OCI-LY3 (cell line): Measurements from ENCODE around the gene TTLL11.
A peak's percentile ranks its signal among the peaks of the same experiment; 100 is the strongest.

ENCODE experiments used
- H2AFZ ChIP-seq: fragments of 200-600, 300-600 bp; shearing (Covaris generic); 2 replicates; pipeline ENCODE4 v1.6.0; 2014; ENCODE audit warnings: antibody characterized with exemption, low read depth, low read length
- H3K27ac ChIP-seq: fragments of 200-600, 300-600 bp; sonication (generic); 2 replicates; pipeline ENCODE4 v1.5.1; 2014; ENCODE audit warnings: mild to moderate bottlenecking, low read length, moderate library complexity, mixed read lengths
- H3K27me3 ChIP-seq: fragments of 200-600, 300-600 bp; sonication (generic); 2 replicates; pipeline ENCODE4 v1.6.1; 2014; ENCODE audit warnings: low read depth, low read length, mixed read lengths
- H3K36me3 ChIP-seq: fragments of 200-600, 300-600 bp; sonication (generic); replicated peaks from 2 replicates; pipeline ENCODE3; 2014; ENCODE audit warnings: low read depth, low read length, mixed read lengths
- H3K4me1 ChIP-seq: fragments of 300-600, 200-600 bp; sonication (generic); 2 replicates; pipeline ENCODE4 v1.6.1; 2014; ENCODE audit warnings: low read length, mixed read lengths
- H3K4me2 ChIP-seq: fragments of 200-600, 300-600 bp; sonication (generic); 2 replicates; pipeline ENCODE4 v1.6.1; 2014; ENCODE audit warnings: low read length, mixed read lengths
- H3K4me3 ChIP-seq: fragments of 300-600, 200-600 bp; sonication (generic); 2 replicates; pipeline ENCODE4 v1.5.1; 2014; ENCODE audit warnings: antibody characterized with exemption, mild to moderate bottlenecking, low read length, moderate library complexity
- H3K79me2 ChIP-seq: fragments of 300-600, 200-600 bp; shearing (Covaris generic); 2 replicates; pipeline ENCODE4 v1.6.1; 2014; ENCODE audit warnings: mild to moderate bottlenecking, low read length, mixed read lengths
- H3K9ac ChIP-seq: fragments of 300-600, 200-600 bp; shearing (Covaris generic); 2 replicates; pipeline ENCODE4 v1.6.0; 2014; ENCODE audit warnings: mild to moderate bottlenecking, low read length, moderate library complexity
- H3K9me3 ChIP-seq: fragments of 200-600, 300-600 bp; shearing (Covaris generic); 2 replicates; pipeline ENCODE4 v1.6.1; 2014; ENCODE audit warnings: low read length, mixed read lengths; ENCODE audit not compliant: insufficient read depth
- H4K20me1 ChIP-seq: fragments of 200-600, 300-600 bp; sonication (generic); 2 replicates; pipeline ENCODE4 v1.6.1; 2016; ENCODE audit warnings: low read length, mixed read lengths; ENCODE audit not compliant: insufficient read depth
- EZH2phosphoT487 ChIP-seq: fragments of 200-600 bp; shearing (Covaris generic); IDR thresholded peaks from 2 replicates; pipeline ENCODE4 v1.6.1; 2018; ENCODE audit warnings: antibody characterized with exemption, mixed run types, low read depth
- TF ChIP-seq, protein P1 (sequence below): fragments of 200-600, 300-600 bp; sonication (generic); IDR thresholded peaks from 2 replicates; pipeline ENCODE4 v1.5.1; 2014; ENCODE audit warnings: antibody characterized with exemption, low read length, low read depth

TTLL11 gene

DNA sequence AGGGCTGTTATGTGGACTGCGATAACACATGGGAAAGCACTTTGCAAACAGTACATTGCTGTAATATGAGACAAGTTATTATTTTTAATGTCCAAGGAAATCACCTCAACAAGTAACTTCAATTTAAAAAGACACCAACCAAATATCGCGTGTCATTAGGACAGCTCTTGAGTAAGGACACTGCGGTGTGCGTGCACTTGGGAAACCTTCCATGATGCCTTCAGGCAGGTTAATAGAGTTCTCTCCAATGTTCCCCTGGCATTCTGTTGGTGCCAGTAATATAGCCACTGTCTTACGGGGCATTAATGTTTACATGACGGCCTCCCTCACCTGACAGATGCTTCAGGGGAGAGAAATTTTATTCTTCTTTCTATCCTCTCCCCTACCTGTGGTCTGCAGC lies 42.9 kb downstream of the TTLL11 start:
- H3K4me2 ChIP-seq = no peak overlapping the region
- no peaks in the 10 kb centered on the region for H3K36me3 ChIP-seq

DNA sequence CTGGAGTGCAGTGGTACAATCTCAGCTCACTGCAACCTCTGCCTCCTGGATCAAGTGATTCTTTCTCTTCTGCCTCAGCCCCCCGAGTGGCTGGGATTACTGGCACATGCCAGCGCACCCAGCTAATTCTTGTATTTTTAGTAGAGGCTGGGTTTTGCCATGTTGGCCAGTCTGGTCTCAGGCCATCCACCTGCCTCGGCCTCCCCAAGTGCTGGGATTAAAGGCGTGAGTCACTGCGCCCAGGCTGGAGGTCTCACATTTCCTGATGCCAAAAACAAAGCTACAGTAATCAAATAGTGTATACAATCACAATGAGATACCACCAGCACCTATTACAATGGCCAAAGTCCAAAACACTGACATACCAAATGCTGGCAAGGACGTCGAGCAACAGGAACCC lies 51.1 kb downstream of the TTLL11 start:
- TF ChIP-seq, protein P1, sequence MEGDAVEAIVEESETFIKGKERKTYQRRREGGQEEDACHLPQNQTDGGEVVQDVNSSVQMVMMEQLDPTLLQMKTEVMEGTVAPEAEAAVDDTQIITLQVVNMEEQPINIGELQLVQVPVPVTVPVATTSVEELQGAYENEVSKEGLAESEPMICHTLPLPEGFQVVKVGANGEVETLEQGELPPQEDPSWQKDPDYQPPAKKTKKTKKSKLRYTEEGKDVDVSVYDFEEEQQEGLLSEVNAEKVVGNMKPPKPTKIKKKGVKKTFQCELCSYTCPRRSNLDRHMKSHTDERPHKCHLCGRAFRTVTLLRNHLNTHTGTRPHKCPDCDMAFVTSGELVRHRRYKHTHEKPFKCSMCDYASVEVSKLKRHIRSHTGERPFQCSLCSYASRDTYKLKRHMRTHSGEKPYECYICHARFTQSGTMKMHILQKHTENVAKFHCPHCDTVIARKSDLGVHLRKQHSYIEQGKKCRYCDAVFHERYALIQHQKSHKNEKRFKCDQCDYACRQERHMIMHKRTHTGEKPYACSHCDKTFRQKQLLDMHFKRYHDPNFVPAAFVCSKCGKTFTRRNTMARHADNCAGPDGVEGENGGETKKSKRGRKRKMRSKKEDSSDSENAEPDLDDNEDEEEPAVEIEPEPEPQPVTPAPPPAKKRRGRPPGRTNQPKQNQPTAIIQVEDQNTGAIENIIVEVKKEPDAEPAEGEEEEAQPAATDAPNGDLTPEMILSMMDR = no peak
- no peak for TF ChIP-seq EZH2phosphoT487
- Histone ChIP-seq H3K4me1 (peaks cover 10% of the 10 kb centered on the region), H3K4me3 (no peak overlapping the region), H2AFZ (no peak overlapping the region), H4K20me1 (peaks cover 4% of the 10 kb centered on the region; the same call in 1 of the 2 replicates), H3K36me3 (no peaks in the 10 kb centered on the region), H3K79me2 (no peaks in the 10 kb centered on the region), H3K27me3 (no peaks in the 10 kb centered on the region), H3K27ac (no peak overlapping the region), H3K9me3 (no peaks in the 10 kb centered on the region), H3K9ac (no peak overlapping the region), H3K4me2 (no peak overlapping the region)

More for the DNA sequence above, 42.9 kb downstream of the TTLL11 start:
- no peaks in the 10 kb centered on the region for H3K79me2 ChIP-seq
- peaks cover 4% of the 10 kb centered on the region; the same call in 1 of the 2 replicates for H4K20me1 ChIP-seq
- H2AFZ ChIP-seq = no peak overlapping the region
- H3K9me3 ChIP-seq = no peaks in the 10 kb centered on the region
- no peaks in the 10 kb centered on the region for H3K27me3 ChIP-seq
- no peak overlapping the region for H3K9ac ChIP-seq
- TF ChIP-seq, protein P1 = no peak
- no peak for TF ChIP-seq EZH2phosphoT487
- H3K4me1 ChIP-seq = no peaks in the 10 kb centered on the region
- no peak overlapping the region for H3K4me3 ChIP-seq
- H3K27ac ChIP-seq = no peak overlapping the region

- no peaks in the 10 kb centered on the region for H3K36me3 ChIP-seq
- no peaks in the 10 kb centered on the region for H4K20me1 ChIP-seq
- H3K27me3 ChIP-seq = no peaks in the 10 kb centered on the region
- H3K4me3 ChIP-seq = no peak overlapping the region
- H3K27ac ChIP-seq = no peak overlapping the region
- H3K4me2 ChIP-seq = peak overlapping the region; percentile 8; the same call in 1 of the 2 replicates
- no peaks in the 10 kb centered on the region for H3K9me3 ChIP-seq
- TF ChIP-seq, protein P1 = no peak
- TF ChIP-seq EZH2phosphoT487 = no peak
- H3K79me2 ChIP-seq = no peaks in the 10 kb centered on the region
- H3K9ac ChIP-seq = no peak overlapping the region
- no peak overlapping the region for H2AFZ ChIP-seq
- H3K4me1 ChIP-seq = peaks cover 10% of the 10 kb centered on the region
Observed at GRCh38 chr9:122040561-122041242, 52.4 kb downstream of the TTLL11 start.

DNA sequence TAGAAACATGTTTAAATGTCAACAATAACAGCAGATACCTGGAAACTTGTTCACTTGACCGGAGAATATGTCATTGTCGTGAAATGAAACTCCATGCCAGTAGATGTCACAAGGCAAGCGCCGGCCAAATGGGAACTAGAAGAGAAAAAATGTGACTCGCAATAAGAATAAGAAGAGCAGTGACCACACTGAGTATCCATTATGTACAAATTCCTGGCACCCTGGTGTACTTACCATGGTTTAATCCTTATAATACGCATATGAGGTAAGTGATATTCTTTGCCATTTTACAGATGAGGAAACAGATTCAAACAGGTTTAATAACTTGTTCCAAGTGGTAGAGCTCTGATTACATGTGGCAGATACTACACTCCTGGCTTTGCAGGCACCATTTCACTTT lies 53.9 kb downstream of the TTLL11 start:
- H2AFZ ChIP-seq = no peak overlapping the region
- H3K9ac ChIP-seq = no peak overlapping the region
- no peak overlapping the region for H3K4me3 ChIP-seq
- H4K20me1 ChIP-seq = no peaks in the 10 kb centered on the region
- no peaks in the 10 kb centered on the region for H3K36me3 ChIP-seq
- peaks cover 10% of the 10 kb centered on the region for H3K4me1 ChIP-seq
- no peaks in the 10 kb centered on the region for H3K27me3 ChIP-seq
- no peaks in the 10 kb centered on the region for H3K79me2 ChIP-seq
- H3K4me2 ChIP-seq = no peak overlapping the region
- no peak overlapping the region for H3K27ac ChIP-seq
- H3K9me3 ChIP-seq = no peaks in the 10 kb centered on the region
- TF ChIP-seq, protein P1 = no peak
